Measurements from ENCODE around the gene PLPP1. TPM values are rescaled to one million over a fixed set of nuclear protein-coding genes. Genes with fewer than 3 reads are reported as not detected.

The PLPP1 gene
- total and polyA plus RNA-seq, 5 donors from 2014 or later, result 5.7 to 10.1 (median 8.1) TPM

DNA sequence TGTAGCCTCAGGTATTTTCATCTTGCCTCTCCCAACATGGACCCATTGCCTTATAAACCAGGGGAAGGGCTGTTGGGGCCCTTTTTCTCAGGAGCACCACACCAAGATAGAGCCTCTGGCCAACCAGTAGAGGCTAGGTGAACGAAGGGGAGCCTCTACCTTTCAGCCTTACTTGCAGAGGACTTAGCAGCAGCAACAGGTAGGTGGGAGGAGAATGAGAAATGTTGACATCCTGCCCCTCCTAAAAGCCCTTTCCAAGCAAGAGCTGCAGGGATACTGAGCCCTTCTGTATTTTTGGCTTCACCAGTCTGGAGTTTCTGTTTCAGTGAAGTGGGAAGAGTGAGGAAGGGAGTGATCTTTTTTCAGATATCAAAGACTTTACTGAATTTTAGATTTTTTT is 149.5 kb downstream of the PLPP1 start:
- Mint-ChIP-seq H3K27ac (no peak overlapping the region), H3K27me3 (no peaks in the 10 kb centered on the region), H3K4me3 (no peak overlapping the region), H3K4me1 (peaks cover 12 to 30% (median 21%) of the 10 kb centered on the region in 4 donors), H3K9me3 (peaks cover 1 to 15% (median 5%) of the 10 kb centered on the region in 7 donors), H3K36me3 (peaks cover 76% of the 10 kb centered on the region)
- Histone ChIP-seq H3K27me3 (ENCODE audit: control insufficient read depth, insufficient read depth, low read length) (no peaks in the 10 kb centered on the region), H3K36me3 (ENCODE audit: control insufficient read depth, insufficient read depth, low read length) (peaks cover 77% of the 10 kb centered on the region), H3K4me1 (ENCODE audit: control insufficient read depth, insufficient read depth, low read length, poor library complexity, severe bottlenecking) (no peaks in the 10 kb centered on the region), H3K4me3 (ENCODE audit: low read depth, low read length) (no peak overlapping the region), H3K27ac (ENCODE audit: insufficient read depth, low read length, poor library complexity, severe bottlenecking) (no peak overlapping the region), H3K9me3 (ENCODE audit: control insufficient read depth in 2 of 2, low read length in 2 of 2) (peaks cover 5 to 14% of the 10 kb centered on the region in 2 experiments)
- DNase-seq (no peak), ATAC-seq (ENCODE audit: low read depth in 2 of 2) (no peak)

DNA sequence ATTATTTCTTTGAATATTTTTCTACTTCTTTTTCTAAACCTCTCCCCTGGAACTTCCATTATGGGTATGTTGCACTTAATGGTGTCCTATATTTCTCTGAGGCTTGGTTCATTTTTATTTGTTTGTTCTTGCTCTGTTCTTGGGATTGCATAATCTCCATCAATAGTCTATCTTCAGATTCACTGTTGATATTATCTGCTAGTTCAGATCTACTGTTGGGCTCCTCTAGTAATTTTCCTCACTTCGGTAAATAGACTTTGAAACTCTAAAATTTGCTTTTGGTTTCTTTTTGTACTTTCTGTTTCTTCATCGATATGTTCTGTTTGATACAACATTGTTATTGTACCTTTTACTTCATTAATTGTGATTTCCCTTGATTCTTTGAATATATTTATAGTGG is 150.7 kb downstream of the PLPP1 start:
- peaks cover 78% of the 10 kb centered on the region for H3K36me3 ChIP-seq (ENCODE audit: control insufficient read depth, insufficient read depth, low read length)
- Mint-ChIP-seq H3K27ac (peak overlapping the region in 2 of 3 donors; percentile 7 to 87), H3K27me3 (no peaks in the 10 kb centered on the region)

DNA sequence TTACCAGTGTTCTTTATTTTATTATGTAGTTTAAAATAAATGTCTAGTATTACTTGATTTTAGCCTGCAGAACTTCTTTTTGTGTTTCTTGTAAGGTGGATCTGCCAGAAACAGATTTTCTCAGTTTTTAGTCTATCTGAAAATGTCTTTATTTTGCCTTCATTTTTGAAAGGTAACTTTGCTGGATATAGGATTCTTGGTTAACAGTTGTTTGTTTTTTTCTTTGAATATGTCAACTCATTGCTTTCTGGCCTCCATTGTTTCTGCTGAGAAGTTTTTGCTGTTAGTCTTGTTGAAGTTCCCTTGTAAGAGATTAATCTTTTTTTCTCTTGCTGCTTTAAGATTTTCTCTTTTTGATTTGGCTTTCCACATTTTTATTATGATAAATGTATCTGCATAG is 151.5 kb downstream of the PLPP1 start:
- DNase-seq, result no peak
- H3K27me3 Mint-ChIP-seq, result no peaks in the 10 kb centered on the region
- Histone ChIP-seq H3K27me3 (ENCODE audit: control insufficient read depth, insufficient read depth, low read length) (no peaks in the 10 kb centered on the region), H3K4me3 (ENCODE audit: low read depth, low read length) (no peak overlapping the region), H3K9me3 (ENCODE audit: control insufficient read depth in 2 of 2, low read length in 2 of 2) (peaks cover 5 to 14% of the 10 kb centered on the region in 2 experiments), H3K4me1 (ENCODE audit: control insufficient read depth, insufficient read depth, low read length, poor library complexity, severe bottlenecking) (no peaks in the 10 kb centered on the region), H3K36me3 (ENCODE audit: control insufficient read depth, insufficient read depth, low read length) (peaks cover 78% of the 10 kb centered on the region), H3K27ac (ENCODE audit: insufficient read depth, low read length, poor library complexity, severe bottlenecking) (no peak overlapping the region)
- H3K4me3 Mint-ChIP-seq, result no peak overlapping the region
- peaks cover 12 to 31% (median 21%) of the 10 kb centered on the region in 4 donors for H3K4me1 Mint-ChIP-seq
- peaks cover 1 to 15% (median 5%) of the 10 kb centered on the region in 7 donors for H3K9me3 Mint-ChIP-seq
- H3K36me3 Mint-ChIP-seq, result peaks cover 77% of the 10 kb centered on the region
- no peak overlapping the region for H3K27ac Mint-ChIP-seq
- ATAC-seq (ENCODE audit: low read depth in 2 of 2), result no peak

More for the DNA sequence above, 150.7 kb downstream of the PLPP1 start:
- peak in 1 of 3 donors; percentile 43 for DNase-seq
- Mint-ChIP-seq H3K9me3 (peaks cover 1 to 15% (median 5%) of the 10 kb centered on the region in 7 donors), H3K4me3 (peak overlapping the region; percentile 8 to 82 (median 50)), H3K36me3 (peaks cover 75% of the 10 kb centered on the region), H3K4me1 (peaks cover 12 to 31% (median 21%) of the 10 kb centered on the region in 4 donors)
- Histone ChIP-seq H3K4me3 (ENCODE audit: low read depth, low read length) (peak overlapping the region; percentile 56), H3K27ac (ENCODE audit: insufficient read depth, low read length, poor library complexity, severe bottlenecking) (peak overlapping the region; percentile 37), H3K27me3 (ENCODE audit: control insufficient read depth, insufficient read depth, low read length) (no peaks in the 10 kb centered on the region), H3K9me3 (ENCODE audit: control insufficient read depth in 2 of 2, low read length in 2 of 2) (peaks cover 5 to 14% of the 10 kb centered on the region in 2 experiments), H3K4me1 (ENCODE audit: control insufficient read depth, insufficient read depth, low read length, poor library complexity, severe bottlenecking) (no peaks in the 10 kb centered on the region)
- ATAC-seq (ENCODE audit: low read depth in 2 of 2), result no peak

DNA sequence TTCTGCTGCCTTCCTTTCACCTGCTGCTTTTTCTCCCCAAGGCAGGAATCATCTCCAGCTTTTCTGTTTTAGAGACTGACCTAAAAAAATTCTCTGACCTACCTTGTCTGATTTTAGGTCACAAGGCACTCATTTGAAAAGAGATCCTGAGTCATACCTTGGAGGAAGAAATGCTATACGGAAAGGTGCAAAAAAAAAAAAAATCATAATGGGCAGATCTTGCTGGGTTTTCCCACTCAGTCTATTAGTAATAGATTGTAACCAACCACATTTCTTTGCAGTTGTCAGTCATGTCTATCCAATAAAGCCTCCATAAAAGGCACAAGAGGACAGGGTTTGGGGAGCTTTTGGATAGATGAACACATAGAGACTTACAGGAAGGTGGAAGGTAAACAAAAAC is 157.0 kb downstream of the PLPP1 start:
- H3K9me3 ChIP-seq (ENCODE audit: control insufficient read depth in 2 of 2, low read length in 2 of 2), result peaks cover under 1 to 4% of the 10 kb centered on the region in 2 experiments
- H3K4me3 ChIP-seq (ENCODE audit: low read depth, low read length), result no peak overlapping the region
- H3K27ac ChIP-seq (ENCODE audit: insufficient read depth, low read length, poor library complexity, severe bottlenecking), result no peak overlapping the region
- peaks cover 64% of the 10 kb centered on the region for H3K36me3 ChIP-seq (ENCODE audit: control insufficient read depth, insufficient read depth, low read length)
- DNase-seq (no peak), ATAC-seq (ENCODE audit: low read depth in 2 of 2) (no peak)
- H3K27me3 Mint-ChIP-seq, result no peaks in the 10 kb centered on the region
- peaks cover 0 to 13% (median under 1%) of the 10 kb centered on the region in 4 donors for H3K4me1 Mint-ChIP-seq
- peaks cover 63% of the 10 kb centered on the region for H3K36me3 Mint-ChIP-seq
- H3K27me3 ChIP-seq (ENCODE audit: control insufficient read depth, insufficient read depth, low read length), result no peaks in the 10 kb centered on the region
- H3K27ac Mint-ChIP-seq, result peak overlapping the region in 1 of 3 donors; percentile 62
- H3K4me3 Mint-ChIP-seq, result no peak overlapping the region
- peaks cover 3 to 9% (median 4%) of the 10 kb centered on the region in 7 donors for H3K9me3 Mint-ChIP-seq
- H3K4me1 ChIP-seq (ENCODE audit: control insufficient read depth, insufficient read depth, low read length, poor library complexity, severe bottlenecking), result no peaks in the 10 kb centered on the region

Other genes starting within 250 kb of the PLPP1 start
- 16.5 TPM for gene DHX29, start 227.3 kb downstream of the PLPP1 start, total RNA-seq
- 10 to 100 TPM; 12.5 to 28.5 (median 14.8) TPM for gene DHX29, start 227.3 kb downstream of the PLPP1 start, polyA plus RNA-seq
- gene MTREX, start 227.0 kb downstream of the PLPP1 start, total RNA-seq, result 86.7 TPM
- gene MTREX, start 227.0 kb downstream of the PLPP1 start, polyA plus RNA-seq, result 10 to 100 TPM; 23.2 to 34.3 (median 28.4) TPM
- 21.1 TPM for gene SLC38A9, start 177.4 kb upstream of the PLPP1 start, total RNA-seq
- gene SLC38A9, start 177.4 kb upstream of the PLPP1 start, polyA plus RNA-seq, result 10 to 100 TPM; 16.3 to 20.7 (median 18.5) TPM
- gene DDX4, start 203.1 kb upstream of the PLPP1 start, total RNA-seq, result not detected
- gene DDX4, start 203.1 kb upstream of the PLPP1 start, polyA plus RNA-seq, result not detected